Measurements from ENCODE around the gene ADCY7.

ADCY7 gene

GRCh38 chr16:50278251-50278650, 11.9 kb downstream of the ADCY7 start:
- no peaks in the 10 kb centered on the region for H3K36me3 ChIP-seq (ENCODE audit: insufficient read depth, low read depth, low read length)
- no peak overlapping the region for H3K9ac ChIP-seq (ENCODE audit: low read depth, low read length)
- H3K4me3 ChIP-seq (ENCODE audit: low read length) = no peak overlapping the region
- no peak overlapping the region for H3K27ac ChIP-seq (ENCODE audit: low read length)
- no peaks in the 10 kb centered on the region for H3K27me3 ChIP-seq (ENCODE audit: insufficient read depth, low read length)
- no peaks in the 10 kb centered on the region for H3K4me1 ChIP-seq (ENCODE audit: insufficient read depth, low read length)
- peaks cover 3% of the 10 kb centered on the region; the same call in 1 of the 2 replicates for H3K9me3 ChIP-seq (ENCODE audit: insufficient read depth, low read depth, low read length)

- Histone ChIP-seq H3K9ac (ENCODE audit: low read depth, low read length) (no peak overlapping the region), H3K36me3 (ENCODE audit: insufficient read depth, low read depth, low read length) (no peaks in the 10 kb centered on the region), H3K4me1 (ENCODE audit: insufficient read depth, low read length) (no peaks in the 10 kb centered on the region), H3K27ac (ENCODE audit: low read length) (no peak overlapping the region), H3K4me3 (ENCODE audit: low read length) (no peak overlapping the region), H3K27me3 (ENCODE audit: insufficient read depth, low read length) (no peaks in the 10 kb centered on the region), H3K9me3 (ENCODE audit: insufficient read depth, low read depth, low read length) (peaks cover 3% of the 10 kb centered on the region; the same call in 1 of the 2 replicates)
These were observed 13.1 kb downstream of the ADCY7 start for GRCh38 chr16:50279504-50279865.

GRCh38 chr16:50280932-50281331, 14.6 kb downstream of the ADCY7 start:
- no peak overlapping the region for H3K27ac ChIP-seq (ENCODE audit: low read length)
- no peak overlapping the region for H3K4me3 ChIP-seq (ENCODE audit: low read length)
- H3K4me1 ChIP-seq (ENCODE audit: insufficient read depth, low read length) = no peaks in the 10 kb centered on the region
- no peaks in the 10 kb centered on the region for H3K27me3 ChIP-seq (ENCODE audit: insufficient read depth, low read length)
- H3K9ac ChIP-seq (ENCODE audit: low read depth, low read length) = no peak overlapping the region
- H3K36me3 ChIP-seq (ENCODE audit: insufficient read depth, low read depth, low read length) = no peaks in the 10 kb centered on the region
- peaks cover 3% of the 10 kb centered on the region; the same call in 1 of the 2 replicates for H3K9me3 ChIP-seq (ENCODE audit: insufficient read depth, low read depth, low read length)

GRCh38 chr16:50281391-50282009, 15.1 kb downstream of the ADCY7 start:
- Histone ChIP-seq H3K27ac (ENCODE audit: low read length) (no peak overlapping the region), H3K36me3 (ENCODE audit: insufficient read depth, low read depth, low read length) (no peaks in the 10 kb centered on the region), H3K4me1 (ENCODE audit: insufficient read depth, low read length) (no peaks in the 10 kb centered on the region), H3K4me3 (ENCODE audit: low read length) (no peak overlapping the region), H3K27me3 (ENCODE audit: insufficient read depth, low read length) (no peaks in the 10 kb centered on the region), H3K9ac (ENCODE audit: low read depth, low read length) (no peak overlapping the region), H3K9me3 (ENCODE audit: insufficient read depth, low read depth, low read length) (peaks cover 3% of the 10 kb centered on the region; the same call in 1 of the 2 replicates)

- Histone ChIP-seq H3K36me3 (ENCODE audit: insufficient read depth, low read depth, low read length) (no peaks in the 10 kb centered on the region), H3K4me3 (ENCODE audit: low read length) (no peak overlapping the region), H3K9me3 (ENCODE audit: insufficient read depth, low read depth, low read length) (peaks cover 3% of the 10 kb centered on the region; the same call in 1 of the 2 replicates), H3K9ac (ENCODE audit: low read depth, low read length) (no peak overlapping the region), H3K27me3 (ENCODE audit: insufficient read depth, low read length) (no peaks in the 10 kb centered on the region), H3K27ac (ENCODE audit: low read length) (no peak overlapping the region), H3K4me1 (ENCODE audit: insufficient read depth, low read length) (no peaks in the 10 kb centered on the region)
These were observed 15.7 kb downstream of the ADCY7 start for GRCh38 chr16:50282010-50282538.

GRCh38 chr16:50282955-50283631, 16.7 kb downstream of the ADCY7 start:
- no peaks in the 10 kb centered on the region for H3K36me3 ChIP-seq (ENCODE audit: insufficient read depth, low read depth, low read length)
- no peaks in the 10 kb centered on the region for H3K4me1 ChIP-seq (ENCODE audit: insufficient read depth, low read length)
- H3K9ac ChIP-seq (ENCODE audit: low read depth, low read length) = no peak overlapping the region
- H3K9me3 ChIP-seq (ENCODE audit: insufficient read depth, low read depth, low read length) = peaks cover 3% of the 10 kb centered on the region; the same call in 1 of the 2 replicates
- H3K27me3 ChIP-seq (ENCODE audit: insufficient read depth, low read length) = no peaks in the 10 kb centered on the region
- H3K27ac ChIP-seq (ENCODE audit: low read length) = no peak overlapping the region
- no peak overlapping the region for H3K4me3 ChIP-seq (ENCODE audit: low read length)

- Histone ChIP-seq H3K4me1 (ENCODE audit: insufficient read depth, low read length) (no peaks in the 10 kb centered on the region), H3K4me3 (ENCODE audit: low read length) (no peak overlapping the region), H3K27ac (ENCODE audit: low read length) (no peak overlapping the region), H3K27me3 (ENCODE audit: insufficient read depth, low read length) (no peaks in the 10 kb centered on the region), H3K36me3 (ENCODE audit: insufficient read depth, low read depth, low read length) (no peaks in the 10 kb centered on the region), H3K9ac (ENCODE audit: low read depth, low read length) (no peak overlapping the region), H3K9me3 (ENCODE audit: insufficient read depth, low read depth, low read length) (no peaks in the 10 kb centered on the region)
These were observed 18.0 kb downstream of the ADCY7 start for GRCh38 chr16:50284131-50284911.

GRCh38 chr16:50285406-50286003, 19.2 kb downstream of the ADCY7 start:
- H3K4me1 ChIP-seq (ENCODE audit: insufficient read depth, low read length) = no peaks in the 10 kb centered on the region
- H3K27ac ChIP-seq (ENCODE audit: low read length) = no peak overlapping the region
- H3K4me3 ChIP-seq (ENCODE audit: low read length) = no peak overlapping the region
- no peaks in the 10 kb centered on the region for H3K9me3 ChIP-seq (ENCODE audit: insufficient read depth, low read depth, low read length)
- H3K36me3 ChIP-seq (ENCODE audit: insufficient read depth, low read depth, low read length) = no peaks in the 10 kb centered on the region
- no peaks in the 10 kb centered on the region for H3K27me3 ChIP-seq (ENCODE audit: insufficient read depth, low read length)
- no peak overlapping the region for H3K9ac ChIP-seq (ENCODE audit: low read depth, low read length)

GRCh38 chr16:50286681-50287080, 20.3 kb downstream of the ADCY7 start:
- Histone ChIP-seq H3K4me3 (ENCODE audit: low read length) (no peak overlapping the region), H3K36me3 (ENCODE audit: insufficient read depth, low read depth, low read length) (no peaks in the 10 kb centered on the region), H3K27ac (ENCODE audit: low read length) (no peak overlapping the region), H3K9ac (ENCODE audit: low read depth, low read length) (no peak overlapping the region), H3K27me3 (ENCODE audit: insufficient read depth, low read length) (no peaks in the 10 kb centered on the region), H3K4me1 (ENCODE audit: insufficient read depth, low read length) (no peaks in the 10 kb centered on the region), H3K9me3 (ENCODE audit: insufficient read depth, low read depth, low read length) (no peaks in the 10 kb centered on the region)

- Histone ChIP-seq H3K9me3 (ENCODE audit: insufficient read depth, low read depth, low read length) (no peaks in the 10 kb centered on the region), H3K36me3 (ENCODE audit: insufficient read depth, low read depth, low read length) (no peaks in the 10 kb centered on the region), H3K4me1 (ENCODE audit: insufficient read depth, low read length) (no peaks in the 10 kb centered on the region), H3K4me3 (ENCODE audit: low read length) (no peak overlapping the region), H3K27me3 (ENCODE audit: insufficient read depth, low read length) (no peaks in the 10 kb centered on the region), H3K27ac (ENCODE audit: low read length) (no peak overlapping the region), H3K9ac (ENCODE audit: low read depth, low read length) (no peak overlapping the region)
These were observed 21.7 kb downstream of the ADCY7 start for GRCh38 chr16:50288026-50288425.

- Histone ChIP-seq H3K4me3 (ENCODE audit: low read length) (no peak overlapping the region), H3K27ac (ENCODE audit: low read length) (no peak overlapping the region), H3K9me3 (ENCODE audit: insufficient read depth, low read depth, low read length) (no peaks in the 10 kb centered on the region), H3K4me1 (ENCODE audit: insufficient read depth, low read length) (no peaks in the 10 kb centered on the region), H3K27me3 (ENCODE audit: insufficient read depth, low read length) (no peaks in the 10 kb centered on the region), H3K9ac (ENCODE audit: low read depth, low read length) (no peak overlapping the region), H3K36me3 (ENCODE audit: insufficient read depth, low read depth, low read length) (no peaks in the 10 kb centered on the region)
These were observed 22.6 kb downstream of the ADCY7 start for GRCh38 chr16:50288920-50289319.

Data from iPS-20b (cell line).